Liver (tissue), 9 donors: ENCODE data around the gene ATF5. TPM values are rescaled to one million over a fixed set of nuclear protein-coding genes. Genes with fewer than 3 reads are reported as not detected.

Source experiments
- DNase-seq: peaks from one replicate; pipeline ENCODE4 v3.0.0-alpha.2; 2017; ENCODE audit warnings: low spot score
- H3K27ac ChIP-seq, 2 donors: one replicate each; pipeline ENCODE4 v1.7.0; 2013; ENCODE audit warnings: inconsistent platforms in 2 of 2, low read length in 2 of 2, control low read depth in 1 of 2, low read depth in 1 of 2, mild to moderate bottlenecking in 1 of 2
- H3K27me3 ChIP-seq, 4 donors: one replicate each; pipeline versions ENCODE4 v1.6.1 to v1.7.0; 2013; ENCODE audit warnings: low read length in 3 of 4, inconsistent platforms in 1 of 4, mild to moderate bottlenecking in 1 of 4, moderate library complexity in 1 of 4; ENCODE audit not compliant: control insufficient read depth in 4 of 4, insufficient read depth in 4 of 4
- H3K36me3 ChIP-seq, 4 donors: one replicate each; pipeline versions ENCODE4 v1.6.1 to v1.7.0; 2013; ENCODE audit warnings: low read length in 3 of 4, mild to moderate bottlenecking in 3 of 4, low read depth in 1 of 4, moderate library complexity in 1 of 4; ENCODE audit not compliant: control insufficient read depth in 4 of 4, insufficient read depth in 3 of 4
- H3K4me1 ChIP-seq, 4 donors: one replicate each; pipeline versions ENCODE4 v1.6.1 to v1.7.0; 2013; ENCODE audit warnings: low read length in 3 of 4, mild to moderate bottlenecking in 3 of 4, moderate library complexity in 1 of 4; ENCODE audit not compliant: control insufficient read depth in 4 of 4, insufficient read depth in 4 of 4
- H3K4me3 ChIP-seq, 3 donors: one replicate each; pipeline versions ENCODE4 v1.6.1 to v1.7.0; 2013; ENCODE audit warnings: low read length in 3 of 3, control low read depth in 1 of 3, low read depth in 1 of 3, mild to moderate bottlenecking in 1 of 3
- H3K9ac ChIP-seq, 2 donors: one replicate each; pipeline ENCODE4 v1.7.0; 2013; ENCODE audit warnings: low read length in 2 of 2, mild to moderate bottlenecking in 2 of 2, moderate library complexity in 2 of 2, control low read depth in 1 of 2, low read depth in 1 of 2
- H3K9me3 ChIP-seq, 4 donors: one replicate each; pipeline versions ENCODE4 v1.6.1 to v1.7.0; 2013; ENCODE audit warnings: low read length in 3 of 4; ENCODE audit not compliant: control insufficient read depth in 4 of 4
- ATF3 ChIP-seq: IDR thresholded peaks from 2 replicates; pipeline ENCODE4 v1.6.1; 2016; ENCODE audit warnings: antibody characterized with exemption
- CTCF ChIP-seq: fragments of 150-350 bp; IDR thresholded peaks from 2 replicates; pipeline ENCODE4 v1.5.1; 2017; ENCODE audit warnings: improper control_type of control experiment, low read depth, low read length; ENCODE audit not compliant: missing input control
- EGR1 ChIP-seq, 2 donors: IDR thresholded peaks; 2 replicates each; pipeline ENCODE4 v1.6.1; 2016 to 2018; ENCODE audit warnings: antibody characterized with exemption in 2 of 2, low read depth in 2 of 2
- FOXA1 ChIP-seq: IDR thresholded peaks from 2 replicates; pipeline ENCODE4 v1.6.1; 2016; ENCODE audit warnings: antibody characterized with exemption
- FOXA2 ChIP-seq: IDR thresholded peaks from 2 replicates; pipeline ENCODE4 v1.6.1; 2016; ENCODE audit warnings: antibody characterized with exemption
- GABPA ChIP-seq, 2 donors: IDR thresholded peaks in 1 of 2; conservative IDR thresholded peaks in 1 of 2; 2 replicates each; pipeline ENCODE4 v1.6.1; 2016; ENCODE audit warnings: antibody characterized with exemption in 2 of 2, mild to moderate bottlenecking in 1 of 2, moderate library complexity in 1 of 2
- HNF4A ChIP-seq, 2 donors: conservative IDR thresholded peaks; 2 replicates each; pipeline ENCODE4 v1.6.1; 2016; ENCODE audit warnings: antibody characterized with exemption in 2 of 2, mild to moderate bottlenecking in 2 of 2
- HNF4G ChIP-seq: IDR thresholded peaks from 2 replicates; pipeline ENCODE4 v1.6.1; 2016; ENCODE audit warnings: antibody characterized with exemption
- JUND ChIP-seq, 2 donors: IDR thresholded peaks; 2 replicates each; pipeline ENCODE4 v1.6.1; 2016; ENCODE audit warnings: antibody characterized with exemption in 2 of 2
- MAX ChIP-seq: IDR thresholded peaks from 2 replicates; pipeline ENCODE4 v1.6.1; 2016; ENCODE audit warnings: antibody characterized with exemption
- NR2F2 ChIP-seq: IDR thresholded peaks from 2 replicates; pipeline ENCODE4 v1.6.1; 2016; ENCODE audit warnings: antibody characterized with exemption
- RAD21 ChIP-seq, 2 donors: IDR thresholded peaks; 2 replicates each; pipeline ENCODE4 v1.6.1; 2016; ENCODE audit warnings: antibody characterized with exemption in 2 of 2, mild to moderate bottlenecking in 2 of 2
- REST ChIP-seq: IDR thresholded peaks from 2 replicates; pipeline ENCODE4 v1.6.1; 2016; ENCODE audit warnings: antibody characterized with exemption, mild to moderate bottlenecking
- RXRA ChIP-seq, 2 donors: IDR thresholded peaks; 2 replicates each; pipeline ENCODE4 v1.6.1; 2017 to 2018; ENCODE audit warnings: antibody characterized with exemption in 2 of 2, mild to moderate bottlenecking in 1 of 2
- SP1 ChIP-seq: IDR thresholded peaks from 2 replicates; pipeline ENCODE4 v1.6.1; 2018; ENCODE audit warnings: antibody characterized with exemption, mild to moderate bottlenecking
- TAF1 ChIP-seq: conservative IDR thresholded peaks from 2 replicates; pipeline ENCODE4 v1.6.1; 2016; ENCODE audit warnings: antibody characterized with exemption, mild to moderate bottlenecking
- YY1 ChIP-seq: IDR thresholded peaks from 2 replicates; pipeline ENCODE4 v1.6.1; 2016; ENCODE audit warnings: antibody characterized with exemption, mild to moderate bottlenecking
- ZBTB33 ChIP-seq: IDR thresholded peaks from 2 replicates; pipeline ENCODE4 v1.6.1; 2016; ENCODE audit warnings: antibody characterized with exemption
- WGBS: extraction: QIAGEN DNeasy Blood & Tissue Kit; methylation state at CpG from one replicate; pipeline ENCODE4 v1.1.7; 2013; 5-methylcytosine and 5-hydroxymethylcytosine counted together
- polyA plus RNA-seq, 2 donors: library from polyadenylated mRNA; stranded (reverse) in 1 of 2; unstranded in 1 of 2; fragments of 200-250 nt in 1 of 2; fragments of >200 nt in 1 of 2; fragmentation: Nextera tagmentation in 1 of 2; extraction: Ambion mirVana in 1 of 2; gene quantifications; one replicate each; pipeline versions ENCODE4 v1.2.1 to v1.2.3, GENCODE V29; 2013 to 2015
- total RNA-seq, 2 donors: library from RNA; depleted of rRNA; stranded (reverse); fragments of >200 nt; gene quantifications; one replicate each; pipeline ENCODE4 v1.2.3, GENCODE V29; 2014
- donor health status: healthy.
- donor health status: healthy.
- donor health status: healthy.
- donor health status: healthy.
- donor health status: healthy.

The ATF5 gene
- total and polyA plus RNA-seq, 4 donors: 42.3 to 2,086 (median 347) TPM

GRCh38 chr19:49975051-49975450 is 46.0 kb downstream of the ATF5 start:
- Histone ChIP-seq H3K36me3 (peaks cover 2 to 30% (median 7%) of the 10 kb centered on the region in 4 donors), H3K4me1 (no peaks in the 10 kb centered on the region), H3K4me3 (no peak overlapping the region), H3K27ac (no peak overlapping the region), H3K27me3 (no peaks in the 10 kb centered on the region), H3K9me3 (no peaks in the 10 kb centered on the region), H3K9ac (no peak overlapping the region)
- TF ChIP-seq FOXA2 (no peak), NR2F2 (no peak), HNF4A (conservative IDR thresholded peaks at IDR 0.05) (no peak), RAD21 (IDR thresholded peaks at IDR 0.05) (no peak), GABPA (IDR thresholded peaks at IDR 0.05 in 1 of 2, conservative IDR thresholded peaks at IDR 0.05 in 1 of 2) (no peak), CTCF (no peak), ATF3 (no peak), EGR1 (IDR thresholded peaks at IDR 0.05; ENCODE audit: low read depth in 2 of 2) (no peak), HNF4G (no peak), YY1 (no peak), MAX (no peak), RXRA (IDR thresholded peaks at IDR 0.05) (no peak), TAF1 (no peak), FOXA1 (no peak), SP1 (no peak), JUND (IDR thresholded peaks at IDR 0.05) (no peak), ZBTB33 (no peak)
- no peak for DNase-seq
- WGBS: 82% methylated on average over 7 of the region's 7 CpGs

- WGBS: 92% methylated on average over 3 of the region's 3 CpGs
- Histone ChIP-seq H3K27ac (no peak overlapping the region), H3K27me3 (no peaks in the 10 kb centered on the region), H3K9ac (no peak overlapping the region), H3K9me3 (no peaks in the 10 kb centered on the region), H3K4me3 (no peak overlapping the region), H3K4me1 (no peaks in the 10 kb centered on the region), H3K36me3 (peaks cover 2 to 31% (median 7%) of the 10 kb centered on the region in 4 donors)
- DNase-seq: no peak
- TF ChIP-seq JUND (IDR thresholded peaks at IDR 0.05) (no peak), FOXA2 (no peak), ATF3 (no peak), RAD21 (IDR thresholded peaks at IDR 0.05) (no peak), CTCF (no peak), YY1 (no peak), EGR1 (IDR thresholded peaks at IDR 0.05; ENCODE audit: low read depth in 2 of 2) (no peak), TAF1 (no peak), NR2F2 (no peak), SP1 (no peak), HNF4G (no peak), HNF4A (conservative IDR thresholded peaks at IDR 0.05) (no peak), REST (no peak), RXRA (IDR thresholded peaks at IDR 0.05) (no peak), FOXA1 (no peak), MAX (no peak), GABPA (IDR thresholded peaks at IDR 0.05 in 1 of 2, conservative IDR thresholded peaks at IDR 0.05 in 1 of 2) (no peak)
These were observed 47.5 kb downstream of the ATF5 start for GRCh38 chr19:49976496-49976895.
